Measurements from ENCODE around the gene HEMGN. TPM values are rescaled to one million over a fixed set of nuclear protein-coding genes. Genes with fewer than 3 reads are reported as not detected.
"Not testable (repeated sequence)": the region's sequence is repeated elsewhere in the genome, so short reads cannot be mapped to it uniquely, and the experiment has no call there.

The HEMGN gene
- total RNA-seq, 4 donors from 2014 or later, result not detected

DNA sequence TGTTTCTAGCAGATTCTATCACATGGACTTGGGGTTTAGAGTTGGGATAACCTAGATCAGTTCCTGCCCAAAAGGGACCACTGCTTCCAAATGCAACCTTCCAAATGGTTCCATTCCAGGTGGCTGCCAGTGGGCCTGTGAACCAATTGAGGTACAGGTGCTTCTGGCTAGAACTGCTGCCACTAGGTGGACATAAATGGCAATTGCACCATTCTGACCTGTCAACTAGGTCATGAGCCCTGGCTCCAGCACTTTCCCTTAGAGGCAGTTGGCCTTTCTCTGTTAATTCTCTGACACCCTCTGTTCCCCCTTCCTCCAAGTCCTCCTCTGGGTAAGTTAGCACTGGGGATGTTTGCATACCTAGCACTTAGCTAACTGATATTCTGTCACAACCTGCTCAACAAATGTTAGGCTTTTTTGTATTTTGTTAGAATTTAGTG lies 16.6 kb upstream of the HEMGN start:
- H3K27ac ChIP-seq, result no peak overlapping the region
- intact Hi-C loops (cut with DNase I; ENCODE audit: low total_unique reads), result no loop called here
- peak; percentile 48 for DNase-seq
- no peaks in the 10 kb centered on the region for H3K4me1 ChIP-seq
- TF ChIP-seq EP300 (IDR thresholded peaks at IDR 0.05; ENCODE audit: low read depth) (no peak), CTCF (IDR thresholded peaks at IDR 0.05) (peak; percentile 48 to 61 (median 55)), POLR2A (IDR thresholded peaks at IDR 0.05) (no peak), POLR2AphosphoS5 (IDR thresholded peaks at IDR 0.05) (no peak)
- H3K4me3 ChIP-seq, result no peak overlapping the region
- in situ Hi-C loops (cut with MboI; ENCODE audit: low pct_ligation_motif_present in 1 of 4, low pct_unique_long_range_greater_than_20kb in 1 of 4, low sequenced_read_pairs in 3 of 4), result no loop called here
- H3K9me3 ChIP-seq, result no peaks in the 10 kb centered on the region
- no peaks in the 10 kb centered on the region for H3K36me3 ChIP-seq
- peaks cover 15% of the 10 kb centered on the region for H3K27me3 ChIP-seq

- H3K27ac ChIP-seq; H3K4me3 ChIP-seq; H3K9me3 ChIP-seq; H3K4me1 ChIP-seq; H3K36me3 ChIP-seq; in situ Hi-C loops (cut with MboI; ENCODE audit: low pct_ligation_motif_present in 1 of 4, low pct_unique_long_range_greater_than_20kb in 1 of 4, low sequenced_read_pairs in 3 of 4); intact Hi-C loops (cut with DNase I; ENCODE audit: low total_unique reads): not testable (repeated sequence)
- peaks cover 22% of the 10 kb centered on the region for H3K27me3 ChIP-seq
- peak; percentile 21 for DNase-seq
- 44 to 69% methylated on average over 3 to 5 of the region's 5 CpGs for WGBS, 2 donors (ENCODE audit: low coverage in 1 of 2)
Measured at GRCh38 chr9:97950873-97951272, 12.9 kb upstream of the HEMGN start.

DNA sequence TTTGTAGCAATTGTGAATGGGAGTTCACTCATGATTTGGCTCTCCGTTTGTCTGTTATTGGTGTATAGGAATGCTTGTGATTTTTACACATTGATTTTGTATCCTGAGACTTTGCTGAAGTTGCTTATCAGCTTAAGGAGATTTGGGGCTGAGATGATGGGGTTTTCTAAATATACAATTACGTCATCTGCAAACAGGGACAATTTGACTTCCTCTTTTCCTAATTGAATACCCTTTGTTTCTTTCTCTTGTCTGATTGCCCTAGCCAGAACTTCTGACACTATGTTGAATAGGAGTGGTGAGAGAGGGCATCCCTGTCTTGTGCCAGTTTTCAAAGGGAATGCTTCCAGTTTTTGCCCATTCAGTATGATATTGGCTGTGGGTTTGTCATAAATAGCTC lies 9.1 kb upstream of the HEMGN start:
- peaks cover 30% of the 10 kb centered on the region for H3K27me3 ChIP-seq
- intact Hi-C loops (cut with DNase I; ENCODE audit: low total_unique reads); H3K4me1 ChIP-seq; H3K36me3 ChIP-seq; DNase-seq; H3K27ac ChIP-seq; in situ Hi-C loops (cut with MboI; ENCODE audit: low pct_ligation_motif_present in 1 of 4, low pct_unique_long_range_greater_than_20kb in 1 of 4, low sequenced_read_pairs in 3 of 4); H3K4me3 ChIP-seq; H3K9me3 ChIP-seq: not testable (repeated sequence)
- 50 to 56% methylated on average over 2 of the region's 2 CpGs for WGBS, 2 donors (ENCODE audit: low coverage in 1 of 2)

DNA sequence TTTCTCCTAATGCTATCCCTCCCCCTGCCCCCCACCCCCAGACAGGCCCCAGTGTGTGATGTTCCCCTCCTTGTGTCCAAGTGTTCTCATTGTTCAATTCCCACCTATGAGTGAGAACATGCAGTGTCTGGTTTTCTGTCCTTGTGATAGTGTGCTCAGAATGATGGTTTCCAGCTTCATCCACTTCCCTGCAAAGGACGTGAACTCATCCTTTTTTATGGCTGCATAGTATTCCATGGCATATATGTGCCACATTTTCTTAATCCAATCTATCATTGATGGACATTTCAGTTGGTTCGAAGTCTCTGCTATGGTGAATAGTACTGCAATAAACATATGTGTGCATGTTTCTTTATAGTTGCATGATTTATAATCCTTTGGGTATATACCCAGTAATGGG lies 7.5 kb upstream of the HEMGN start:
- H3K9me3 ChIP-seq; H3K4me1 ChIP-seq; in situ Hi-C loops (cut with MboI; ENCODE audit: low pct_ligation_motif_present in 1 of 4, low pct_unique_long_range_greater_than_20kb in 1 of 4, low sequenced_read_pairs in 3 of 4); DNase-seq; intact Hi-C loops (cut with DNase I; ENCODE audit: low total_unique reads); H3K27ac ChIP-seq; H3K36me3 ChIP-seq; H3K4me3 ChIP-seq: not testable (repeated sequence)
- peaks cover 21% of the 10 kb centered on the region for H3K27me3 ChIP-seq
- WGBS, 2 donors (ENCODE audit: low coverage in 1 of 2), result 80 to 84% methylated on average over 2 of the region's 2 CpGs

- Histone ChIP-seq H3K9me3 (no peaks in the 10 kb centered on the region), H3K27me3 (peaks cover 20% of the 10 kb centered on the region), H3K4me3 (no peak overlapping the region), H3K36me3 (no peaks in the 10 kb centered on the region), H3K4me1 (no peaks in the 10 kb centered on the region), H3K27ac (no peak overlapping the region)
- in situ Hi-C loops (cut with MboI; ENCODE audit: low pct_ligation_motif_present in 1 of 4, low pct_unique_long_range_greater_than_20kb in 1 of 4, low sequenced_read_pairs in 3 of 4) (no loop called here), intact Hi-C loops (cut with DNase I; ENCODE audit: low total_unique reads) (no loop called here)
- 82 to 94% methylated on average over 2 to 3 of the region's 3 CpGs for WGBS, 2 donors (ENCODE audit: low coverage in 1 of 2)
- TF ChIP-seq POLR2A (IDR thresholded peaks at IDR 0.05) (no peak), EP300 (IDR thresholded peaks at IDR 0.05; ENCODE audit: low read depth) (no peak), CTCF (IDR thresholded peaks at IDR 0.05) (no peak), POLR2AphosphoS5 (IDR thresholded peaks at IDR 0.05) (no peak)
- no peak for DNase-seq
Measured at GRCh38 chr9:97944612-97945011, 6.6 kb upstream of the HEMGN start.

GRCh38 chr9:97943308-97943855 lies 5.4 kb upstream of the HEMGN start:
- no peaks in the 10 kb centered on the region for H3K9me3 ChIP-seq
- H3K4me3 ChIP-seq, result no peak overlapping the region
- DNase-seq, result no peak
- H3K4me1 ChIP-seq, result no peaks in the 10 kb centered on the region
- in situ Hi-C loops (cut with MboI; ENCODE audit: low pct_ligation_motif_present in 1 of 4, low pct_unique_long_range_greater_than_20kb in 1 of 4, low sequenced_read_pairs in 3 of 4), result no loop called here
- intact Hi-C loops (cut with DNase I; ENCODE audit: low total_unique reads), result no loop called here
- no peak overlapping the region for H3K27ac ChIP-seq
- H3K27me3 ChIP-seq, result peaks cover 22% of the 10 kb centered on the region
- TF ChIP-seq POLR2A (IDR thresholded peaks at IDR 0.05) (no peak), CTCF (IDR thresholded peaks at IDR 0.05) (no peak), POLR2AphosphoS5 (IDR thresholded peaks at IDR 0.05) (no peak), EP300 (IDR thresholded peaks at IDR 0.05; ENCODE audit: low read depth) (no peak)
- H3K36me3 ChIP-seq, result no peaks in the 10 kb centered on the region
